HepG2 (cell line): ENCODE measurements around the gene DAPK1. TPM values are rescaled to one million over a fixed set of nuclear protein-coding genes. Genes with fewer than 3 reads are reported as not detected.

Source experiments
- ATAC-seq: fragments of 200-7000 bp; cut with Tn5 transposase; 3 replicates; pipeline ENCODE4 v1.9.1; 2020; ENCODE audit warnings: mild to moderate bottlenecking, moderate library complexity
- BruUV-seq: library from RNA; stranded (reverse); fragments of 400-500 nt; replicated peaks from 2 replicates; lab custom pipeline; 2021; lab: Mats Ljungman, UMichigan
- CTCF ChIA-PET: fragments of 300-600 bp; formaldehyde crosslinking; extraction: SDS; loops from one replicate; lab custom pipeline; 2021; ENCODE audit warnings: low total read pairs, inconsistent platforms, low intra/inter-chr PET ratio; lab: Yijun Ruan, JAX
- POLR2A ChIA-PET: fragments of 350-600 bp; sonication (Branson Sonifier 250); formaldehyde crosslinking; loops from one replicate; lab custom pipeline; 2020; ENCODE audit warnings: antibody characterized with exemption, inconsistent platforms; lab: Yijun Ruan, JAX
- DNase-seq: peaks from one replicate; pipeline ENCODE4 v3.0.0-alpha.2; 2015; ENCODE audit warnings: low spot score
- FAIRE-seq: peaks from 3 replicates; lab custom pipeline; 2011; peaks lifted over from hg19 to GRCh38; lab: Jason Lieb, UNC
- H2AFZ ChIP-seq: one replicate; pipeline ENCODE4 v1.6.1; 2011; ENCODE audit warnings: low read length, inconsistent platforms
- H3K27ac ChIP-seq: fragments of 300-600 bp; 3 replicates; pipeline ENCODE4 v1.8.0; 2011; ENCODE audit warnings: mixed run types, mild to moderate bottlenecking, mixed read lengths, low read length, inconsistent platforms; ENCODE audit not compliant: insufficient read depth; ENCODE audit errors: extremely low read length
- H3K27me3 ChIP-seq, 2 experiments: fragments of 200-600 bp in 1 of 2; 2 replicates in 1 of 2; 3 replicates in 1 of 2; pipeline versions ENCODE4 v1.6.0 to v1.8.0; 2011; ENCODE audit warnings: low read length in 2 of 2, mild to moderate bottlenecking in 2 of 2, moderate library complexity in 2 of 2, inconsistent platforms in 1 of 2; ENCODE audit not compliant: insufficient read depth in 2 of 2, control insufficient read depth in 1 of 2
- H3K36me3 ChIP-seq, 2 experiments: fragments of 200-600 bp in 1 of 2; replicated peaks in 1 of 2; 2 replicates in 1 of 2; 3 replicates in 1 of 2; pipeline versions ENCODE4 v1.5.1 to v1.8.0; 2011; ENCODE audit warnings: low read length in 2 of 2, inconsistent platforms in 1 of 2; ENCODE audit not compliant: insufficient read depth in 2 of 2, control insufficient read depth in 1 of 2
- H3K4me1 ChIP-seq: 2 replicates; pipeline ENCODE4 v1.5.1; 2012; ENCODE audit warnings: low read length, inconsistent platforms; ENCODE audit not compliant: insufficient read depth
- H3K4me2 ChIP-seq: 2 replicates; pipeline ENCODE4 v1.6.0; 2011; ENCODE audit warnings: low read depth, low read length, inconsistent platforms
- H3K4me3 ChIP-seq, 3 experiments: fragments of 200-600 bp in 1 of 3; sonication (generic), shearing (Covaris generic) in 1 of 3; replicated peaks in 1 of 3; 2 replicates each; pipeline ENCODE4 v1.5.1; 2011 to 2016; ENCODE audit warnings: low read length in 3 of 3, inconsistent platforms in 2 of 3, low read depth in 2 of 3, mild to moderate bottlenecking in 2 of 3, control low read depth in 1 of 3, mixed read lengths in 1 of 3; ENCODE audit not compliant: insufficient read depth in 1 of 3
- H3K79me2 ChIP-seq: one replicate; pipeline ENCODE4 v1.6.1; 2011; ENCODE audit warnings: low read length, inconsistent platforms; ENCODE audit not compliant: insufficient read depth
- H3K9ac ChIP-seq: 2 replicates; pipeline ENCODE4 v1.6.0; 2011; ENCODE audit warnings: mild to moderate bottlenecking, low read depth, low read length, inconsistent platforms; ENCODE audit not compliant: insufficient read depth
- H3K9me3 ChIP-seq: 2 replicates; pipeline ENCODE4 v1.5.1; 2012; ENCODE audit warnings: mild to moderate bottlenecking, low read length
- H4K20me1 ChIP-seq: 2 replicates; pipeline ENCODE4 v1.6.0; 2011; ENCODE audit warnings: inconsistent platforms, mild to moderate bottlenecking, low read length, moderate library complexity; ENCODE audit not compliant: insufficient read depth
- ATF2 ChIP-seq: sonication (generic); formaldehyde crosslinking; IDR thresholded peaks from 2 replicates; pipeline ENCODE4 v1.4.0; 2020; ENCODE audit warnings: missing genetic modification reagents
- MTA3 ChIP-seq: sonication (generic); formaldehyde crosslinking; IDR thresholded peaks from 2 replicates; pipeline ENCODE4 v1.4.0; 2020; ENCODE audit warnings: missing genetic modification reagents
- TCF12 ChIP-seq, 2 experiments: fragments of 450-650 bp in 1 of 2; sonication (generic) in 1 of 2; formaldehyde crosslinking in 1 of 2; IDR thresholded peaks; 2 replicates each; pipeline versions ENCODE4 v1.6.1 to v1.8.0; 2017 to 2022; ENCODE audit warnings: antibody characterized with exemption in 1 of 2, mild to moderate bottlenecking in 1 of 2, missing genetic modification reagents in 1 of 2, moderate library complexity in 1 of 2
- ZNF143 ChIP-seq: sonication (generic); formaldehyde crosslinking; IDR thresholded peaks from 2 replicates; pipeline ENCODE4 v1.4.0; 2020; ENCODE audit warnings: missing genetic modification reagents
- WGBS: methylation state at CpG from one replicate; pipeline ENCODE4 v1.1.6; 2017; ENCODE audit warnings: low lambda C conversion rate; 5-methylcytosine and 5-hydroxymethylcytosine counted together
- in situ Hi-C: cut with HindIII; loops from 2 replicates; pipeline ENCODE4 v1.10.0; 2017; ENCODE audit warnings: low pct_unique_long_range_greater_than_20kb; ENCODE audit not compliant: extremely low pct_ligation_motif_present
- intact Hi-C: fragments of 100-400 bp; cut with micrococcal nuclease; formaldehyde crosslinking; loops from one replicate; pipeline ENCODE4 v1.10.0; 2022; ENCODE audit not compliant: unreplicated experiment
- polyA plus RNA-seq, 8 experiments: library from polyadenylated mRNA; depleted of rRNA in 3 of 8; stranded (reverse) in 7 of 8; unstranded in 1 of 8; fragments of >200 nt; fragmentation: Illumina TruSeq in 4 of 8; extraction: Trizol in 4 of 8; gene quantifications; 2 replicates each; pipeline versions ENCODE4 v1.2.1 to v1.2.3, GENCODE V29; 2011 to 2016; ENCODE audit warnings: low read depth in 4 of 8, missing spikeins in 1 of 8, mixed read lengths in 1 of 8; ENCODE audit not compliant: insufficient read depth in 1 of 8
- total RNA-seq, 5 experiments: library from RNA; depleted of rRNA; stranded (reverse); fragments of >200 nt; fragmentation: Illumina TruSeq; extraction: Trizol; gene quantifications; 2 replicates each; pipeline ENCODE4 v1.2.3, GENCODE V29; 2016; ENCODE audit warnings: low read depth in 1 of 5
- TF ChIP-seq, protein P1 (sequence below): sonication (generic); formaldehyde crosslinking; IDR thresholded peaks from 2 replicates; pipeline ENCODE4 v1.8.1; 2023; ENCODE audit warnings: missing genetic modification reagents, inconsistent platforms, borderline replicate concordance

DAPK1 gene
- total and polyA plus RNA-seq, 2 of the 13 experiments (the other 11 are each of a cell fraction or from before 2014, with no cell fraction given): 35.7 to 35.9 TPM

- H4K20me1 ChIP-seq: no peaks in the 10 kb centered on the region
- peaks cover 2 to 5% of the 10 kb centered on the region in 2 experiments; a peak in 2 of 5 replicates for H3K36me3 ChIP-seq
- no peak for DNase-seq
- no peak overlapping the region for H3K4me3 ChIP-seq
- no peak for ATAC-seq
- H3K4me2 ChIP-seq: no peak overlapping the region
- H3K79me2 ChIP-seq: peaks cover 21% of the 10 kb centered on the region
- H3K4me1 ChIP-seq: peaks cover 24% of the 10 kb centered on the region
- no peak overlapping the region for H3K9ac ChIP-seq
- no peaks in the 10 kb centered on the region for H3K9me3 ChIP-seq
- TF ChIP-seq ATF2 (no peak), MTA3 (CRISPR knock-in tag) (no peak), ZNF143 (CRISPR knock-in tag) (no peak), TCF12 (IDR thresholded peaks at IDR 0.05) (no peak), TCF12 (CRISPR knock-in tag; IDR thresholded peaks at IDR 0.05) (no peak)
- TF ChIP-seq, protein P1, sequence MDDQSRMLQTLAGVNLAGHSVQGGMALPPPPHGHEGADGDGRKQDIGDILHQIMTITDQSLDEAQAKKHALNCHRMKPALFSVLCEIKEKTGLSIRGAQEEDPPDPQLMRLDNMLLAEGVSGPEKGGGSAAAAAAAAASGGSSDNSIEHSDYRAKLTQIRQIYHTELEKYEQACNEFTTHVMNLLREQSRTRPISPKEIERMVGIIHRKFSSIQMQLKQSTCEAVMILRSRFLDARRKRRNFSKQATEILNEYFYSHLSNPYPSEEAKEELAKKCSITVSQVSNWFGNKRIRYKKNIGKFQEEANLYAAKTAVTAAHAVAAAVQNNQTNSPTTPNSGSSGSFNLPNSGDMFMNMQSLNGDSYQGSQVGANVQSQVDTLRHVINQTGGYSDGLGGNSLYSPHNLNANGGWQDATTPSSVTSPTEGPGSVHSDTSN (CRISPR knock-in tag): no peak
- TF ChIP-seq, all 625 proteins: peak for 0
- ChIA-PET POLR2A (interaction anchor here (1.8 kb wide), 1 partner anchor 50 kb away, joined by 5 read pairs; no protein-coding TSS in a partner anchor), CTCF (no interaction called here)
- H3K27ac ChIP-seq: no peak overlapping the region
- H3K27me3 ChIP-seq: no peaks in the 10 kb centered on the region
- no TSS peak for BruUV-seq
- intact Hi-C loops (no loop called here), in situ Hi-C loops (no loop called here)
- H2AFZ ChIP-seq: no peak overlapping the region
- WGBS: 97% methylated on average over 6 of the region's 6 CpGs
- no peak for FAIRE-seq
Observed at GRCh38 chr9:87520172-87520683, 22.6 kb downstream of the DAPK1 start.
